Sciatic nerve (tissue), 1 donor: ENCODE results near the gene PPP2R3C. TPM values are rescaled to one million over a fixed set of nuclear protein-coding genes. Genes with fewer than 3 reads are reported as not detected.

ENCODE experiments used
- total RNA-seq: library from RNA; stranded (reverse); fragmentation: NEBNext Ultra II Directional; extraction: Animal tissue kit (Norgen Biotek cat#: 25700); gene quantifications from one replicate; pipeline ENCODE4 v1.2.1, GENCODE V29; 2021
- donor health status: DM: no; HTN: no; CAD: no.

The PPP2R3C gene
- total RNA-seq, 1 donor from 2014 or later = 33.8 TPM

Other genes starting within 250 kb of the PPP2R3C start
- 30.1 TPM for gene BAZ1A, start 246.6 kb downstream of the PPP2R3C start, total RNA-seq
- gene SRP54, start 139.0 kb downstream of the PPP2R3C start, total RNA-seq = 46.0 TPM
- gene FAM177A1, start 75.7 kb downstream of the PPP2R3C start, total RNA-seq = 75.6 TPM
- 16.5 TPM for gene PRORP, start 562 bp upstream of the PPP2R3C start, total RNA-seq
- 103 TPM for gene PSMA6, start 170.4 kb upstream of the PPP2R3C start, total RNA-seq